Heart left ventricle (tissue), 13 donors: ENCODE results near the gene EMILIN3.

Source experiments
- POLR2A ChIP-seq, 2 donors: fragments of 450-650 bp; IDR thresholded peaks; one replicate each; pipeline ENCODE4 v1.6.1; 2017; ENCODE audit warnings: antibody characterized with exemption in 2 of 2, mild to moderate bottlenecking in 2 of 2, moderate library complexity in 2 of 2
- TF ChIP-seq, protein P1 (sequence below), 12 donors: fragments of 200-600 bp; sonication (generic) in 4 of 12; IDR thresholded peaks; one replicate each; pipeline versions ENCODE4 v1.5.0 to v1.8.0; 2018 to 2022; ENCODE audit warnings: antibody characterized with exemption in 12 of 12, mild to moderate bottlenecking in 5 of 12
- donor health status: ischemic (EF 13 %, LVEDD 7.1; RV severe dilation, severe dysfunction).
- donor health status: DM: no; HTN: yes; CAD: no.
- donor health status: DM: no; HTN: no; CAD: no.
- donor health status: ischemic (EF 25% LVEDD 6.9; RV normal size, moderate dysfunction).
- donor health status: ischemic (EF 25% LVEDD 5.7; RV mildly dilated, moderate dysfunction).
- donor health status: ischemic (EF 35%, LVEDD 5.7; RV mildly dilated, moderate dysfunction).
- donor health status: nonischemic (EF 11% LVEDD 7.7; RV severe dilation, severe dysfunction).
- donor health status: DM: yes; HTN: yes; CAD: no.
- donor health status: PGD.
- donor health status: ischemic (EF 29% LVEDD 5.4; RV normal size, mild dysfunction).
- donor health status: nonischemic (EF 23%, LVEDD 6.1; RV moderate dilation, normal function).

DNA sequence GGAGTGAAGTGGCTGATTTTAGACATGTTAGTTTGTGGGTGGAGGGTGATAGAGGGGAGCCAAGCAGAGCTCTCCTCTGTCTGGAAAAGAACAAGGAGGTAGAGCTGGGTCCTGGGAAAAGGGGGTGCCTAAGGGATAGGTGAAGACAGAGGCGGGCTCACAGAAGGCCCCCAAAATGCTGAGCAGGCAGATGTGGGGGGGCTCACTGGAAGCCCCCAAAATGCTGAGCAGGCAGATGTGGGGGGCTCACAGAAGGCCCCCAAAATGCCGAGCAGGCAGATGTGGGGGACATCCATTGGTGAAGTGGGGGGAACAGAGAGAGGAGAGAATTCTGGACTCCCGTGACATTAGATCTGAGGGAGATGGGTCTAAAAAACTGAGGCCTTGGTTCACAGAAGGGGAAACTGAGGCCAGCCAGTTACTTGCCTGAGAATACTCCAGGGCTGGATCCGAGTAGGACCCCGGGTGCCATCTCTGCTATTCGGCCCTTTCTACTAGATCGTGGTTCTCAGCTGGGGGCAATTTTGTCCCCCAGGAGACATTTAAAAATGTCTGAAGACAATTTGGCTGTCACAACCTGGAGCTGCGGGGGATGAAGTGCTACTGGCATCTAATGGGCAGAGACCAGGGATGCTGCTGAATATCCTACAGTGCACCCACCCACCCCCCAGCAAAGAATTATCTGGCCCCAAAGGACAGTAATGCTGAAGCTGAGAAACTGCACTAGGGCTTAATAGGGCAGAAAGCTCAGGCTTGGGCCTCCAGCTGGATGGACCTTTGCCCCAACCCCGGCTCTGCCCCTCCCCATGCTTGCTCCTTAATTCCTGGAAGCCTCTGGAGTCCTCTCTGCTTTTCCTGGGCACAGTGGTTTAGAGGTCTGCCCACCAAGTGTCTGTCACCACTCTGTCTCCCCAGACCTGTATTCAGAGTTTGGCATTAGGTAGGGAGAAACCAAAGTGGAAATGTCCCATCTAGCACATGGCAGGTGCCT lies 23.8 kb downstream of the EMILIN3 start:
- TF ChIP-seq, protein P1, sequence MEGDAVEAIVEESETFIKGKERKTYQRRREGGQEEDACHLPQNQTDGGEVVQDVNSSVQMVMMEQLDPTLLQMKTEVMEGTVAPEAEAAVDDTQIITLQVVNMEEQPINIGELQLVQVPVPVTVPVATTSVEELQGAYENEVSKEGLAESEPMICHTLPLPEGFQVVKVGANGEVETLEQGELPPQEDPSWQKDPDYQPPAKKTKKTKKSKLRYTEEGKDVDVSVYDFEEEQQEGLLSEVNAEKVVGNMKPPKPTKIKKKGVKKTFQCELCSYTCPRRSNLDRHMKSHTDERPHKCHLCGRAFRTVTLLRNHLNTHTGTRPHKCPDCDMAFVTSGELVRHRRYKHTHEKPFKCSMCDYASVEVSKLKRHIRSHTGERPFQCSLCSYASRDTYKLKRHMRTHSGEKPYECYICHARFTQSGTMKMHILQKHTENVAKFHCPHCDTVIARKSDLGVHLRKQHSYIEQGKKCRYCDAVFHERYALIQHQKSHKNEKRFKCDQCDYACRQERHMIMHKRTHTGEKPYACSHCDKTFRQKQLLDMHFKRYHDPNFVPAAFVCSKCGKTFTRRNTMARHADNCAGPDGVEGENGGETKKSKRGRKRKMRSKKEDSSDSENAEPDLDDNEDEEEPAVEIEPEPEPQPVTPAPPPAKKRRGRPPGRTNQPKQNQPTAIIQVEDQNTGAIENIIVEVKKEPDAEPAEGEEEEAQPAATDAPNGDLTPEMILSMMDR (IDR thresholded peaks at IDR 0.05): no peak
- no peak for TF ChIP-seq POLR2A (IDR thresholded peaks at IDR 0.05)
